OCI-LY3 (cell line): ENCODE data around the gene RMDN3.

ENCODE experiments used
- H2AFZ ChIP-seq: fragments of 200-600, 300-600 bp; shearing (Covaris generic); 2 replicates; pipeline ENCODE4 v1.6.0; 2014; ENCODE audit warnings: antibody characterized with exemption, low read depth, low read length
- H3K27ac ChIP-seq: fragments of 200-600, 300-600 bp; sonication (generic); 2 replicates; pipeline ENCODE4 v1.5.1; 2014; ENCODE audit warnings: mild to moderate bottlenecking, low read length, moderate library complexity, mixed read lengths
- H3K27me3 ChIP-seq: fragments of 200-600, 300-600 bp; sonication (generic); 2 replicates; pipeline ENCODE4 v1.6.1; 2014; ENCODE audit warnings: low read depth, low read length, mixed read lengths
- H3K36me3 ChIP-seq: fragments of 200-600, 300-600 bp; sonication (generic); replicated peaks from 2 replicates; pipeline ENCODE3; 2014; ENCODE audit warnings: low read depth, low read length, mixed read lengths
- H3K4me1 ChIP-seq: fragments of 300-600, 200-600 bp; sonication (generic); 2 replicates; pipeline ENCODE4 v1.6.1; 2014; ENCODE audit warnings: low read length, mixed read lengths
- H3K4me2 ChIP-seq: fragments of 200-600, 300-600 bp; sonication (generic); 2 replicates; pipeline ENCODE4 v1.6.1; 2014; ENCODE audit warnings: low read length, mixed read lengths
- H3K4me3 ChIP-seq: fragments of 300-600, 200-600 bp; sonication (generic); 2 replicates; pipeline ENCODE4 v1.5.1; 2014; ENCODE audit warnings: antibody characterized with exemption, mild to moderate bottlenecking, low read length, moderate library complexity
- H3K79me2 ChIP-seq: fragments of 300-600, 200-600 bp; shearing (Covaris generic); 2 replicates; pipeline ENCODE4 v1.6.1; 2014; ENCODE audit warnings: mild to moderate bottlenecking, low read length, mixed read lengths
- H3K9ac ChIP-seq: fragments of 300-600, 200-600 bp; shearing (Covaris generic); 2 replicates; pipeline ENCODE4 v1.6.0; 2014; ENCODE audit warnings: mild to moderate bottlenecking, low read length, moderate library complexity
- H3K9me3 ChIP-seq: fragments of 200-600, 300-600 bp; shearing (Covaris generic); 2 replicates; pipeline ENCODE4 v1.6.1; 2014; ENCODE audit warnings: low read length, mixed read lengths; ENCODE audit not compliant: insufficient read depth
- H4K20me1 ChIP-seq: fragments of 200-600, 300-600 bp; sonication (generic); 2 replicates; pipeline ENCODE4 v1.6.1; 2016; ENCODE audit warnings: low read length, mixed read lengths; ENCODE audit not compliant: insufficient read depth
- EZH2phosphoT487 ChIP-seq: fragments of 200-600 bp; shearing (Covaris generic); IDR thresholded peaks from 2 replicates; pipeline ENCODE4 v1.6.1; 2018; ENCODE audit warnings: antibody characterized with exemption, mixed run types, low read depth
- TF ChIP-seq, protein P1 (sequence below): fragments of 200-600, 300-600 bp; sonication (generic); IDR thresholded peaks from 2 replicates; pipeline ENCODE4 v1.5.1; 2014; ENCODE audit warnings: antibody characterized with exemption, low read length, low read depth

Gene RMDN3

DNA sequence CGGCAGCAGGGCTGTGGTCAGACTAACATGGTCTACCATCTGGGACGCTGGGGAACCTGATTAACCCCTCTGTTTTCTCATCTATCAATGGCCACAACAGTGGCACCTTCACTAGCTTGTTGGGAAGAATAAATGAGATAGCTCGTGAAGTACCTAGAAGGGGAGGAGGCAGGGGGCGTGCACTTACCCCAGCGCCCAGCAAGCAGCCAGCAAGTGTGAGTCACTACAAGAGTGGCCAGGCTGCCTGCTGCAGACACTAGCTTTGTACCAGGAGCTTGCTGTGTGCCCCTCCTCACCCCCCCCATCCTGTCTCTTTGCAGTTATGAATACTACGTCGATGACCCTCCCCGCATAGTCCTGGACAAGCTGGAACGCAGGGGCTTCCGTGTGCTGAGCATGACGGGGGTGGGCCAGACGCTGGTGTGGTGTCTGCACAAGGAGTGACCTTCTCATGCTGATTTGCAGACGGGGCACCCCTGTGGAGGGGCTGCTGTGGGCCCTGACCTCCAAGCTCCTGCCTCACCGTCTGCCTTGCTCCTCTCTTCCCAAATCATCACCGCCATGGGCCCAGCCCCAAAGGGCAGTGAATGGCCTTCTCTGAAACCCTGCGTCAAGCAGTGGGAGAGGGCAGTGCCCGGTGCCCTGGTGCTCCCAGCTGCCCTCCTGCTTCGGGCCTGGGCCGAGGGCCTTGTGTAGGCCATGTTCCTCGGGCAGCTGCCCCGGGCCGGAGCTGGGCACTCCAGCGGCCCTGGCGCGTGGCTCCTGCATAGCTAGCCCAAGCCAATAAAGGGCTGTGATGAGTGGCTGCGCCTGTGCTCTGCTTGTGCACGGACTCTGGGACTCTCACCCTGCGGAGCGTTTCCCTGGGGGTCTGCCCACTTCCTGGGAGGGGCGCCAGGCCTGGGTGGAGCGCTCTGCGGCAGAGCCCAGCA, 12.1 kb upstream of the RMDN3 start:
- no peak overlapping the region for H3K27ac ChIP-seq
- H3K9me3 ChIP-seq, result no peaks in the 10 kb centered on the region
- H3K4me1 ChIP-seq, result peaks cover 60% of the 10 kb centered on the region
- H2AFZ ChIP-seq, result no peak overlapping the region
- H3K36me3 ChIP-seq, result peaks cover 14% of the 10 kb centered on the region
- H3K4me3 ChIP-seq, result no peak overlapping the region
- no peaks in the 10 kb centered on the region for H3K27me3 ChIP-seq
- H3K79me2 ChIP-seq, result no peaks in the 10 kb centered on the region
- H3K9ac ChIP-seq, result no peak overlapping the region
- TF ChIP-seq EZH2phosphoT487, result no peak
- H3K4me2 ChIP-seq, result no peak overlapping the region
- no peaks in the 10 kb centered on the region for H4K20me1 ChIP-seq

DNA sequence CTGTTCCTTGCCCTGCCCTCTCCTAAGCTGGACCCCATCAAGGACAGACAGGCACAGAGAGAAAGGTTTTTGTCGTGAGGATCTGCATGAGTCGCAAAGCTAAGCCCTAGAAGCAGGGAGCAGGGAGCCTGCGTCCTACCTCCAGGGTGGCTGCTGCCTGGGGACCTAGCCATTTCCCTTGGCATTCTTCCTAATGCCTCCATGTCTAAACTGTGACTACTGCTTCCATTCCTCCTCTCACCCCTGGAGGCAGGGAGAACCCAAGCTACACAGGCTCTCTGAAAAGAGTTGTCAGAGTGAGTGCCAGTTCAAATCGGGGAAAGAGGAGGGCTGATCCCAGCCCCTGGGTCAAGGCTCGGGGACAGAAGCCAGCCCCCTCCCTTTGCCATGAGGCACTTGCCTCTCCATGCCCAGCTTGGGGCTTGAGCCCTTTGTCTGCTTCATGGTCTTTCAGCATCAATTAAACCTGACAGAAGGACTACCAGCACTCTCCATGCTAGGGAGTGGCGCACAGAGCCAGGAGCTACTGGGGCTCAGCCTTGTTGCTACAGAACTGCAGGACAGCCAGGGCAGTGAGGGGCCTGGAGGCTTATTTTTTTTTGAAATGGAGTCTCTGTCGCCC, 11.3 kb upstream of the RMDN3 start:
- H3K4me1 ChIP-seq, result peaks cover 53% of the 10 kb centered on the region
- H3K4me2 ChIP-seq, result no peak overlapping the region
- H3K36me3 ChIP-seq, result peaks cover 10% of the 10 kb centered on the region
- no peak overlapping the region for H3K27ac ChIP-seq
- H3K79me2 ChIP-seq, result no peaks in the 10 kb centered on the region
- H3K4me3 ChIP-seq, result no peak overlapping the region
- no peaks in the 10 kb centered on the region for H3K27me3 ChIP-seq
- H3K9ac ChIP-seq, result no peak overlapping the region
- no peak overlapping the region for H2AFZ ChIP-seq
- TF ChIP-seq, protein P1, sequence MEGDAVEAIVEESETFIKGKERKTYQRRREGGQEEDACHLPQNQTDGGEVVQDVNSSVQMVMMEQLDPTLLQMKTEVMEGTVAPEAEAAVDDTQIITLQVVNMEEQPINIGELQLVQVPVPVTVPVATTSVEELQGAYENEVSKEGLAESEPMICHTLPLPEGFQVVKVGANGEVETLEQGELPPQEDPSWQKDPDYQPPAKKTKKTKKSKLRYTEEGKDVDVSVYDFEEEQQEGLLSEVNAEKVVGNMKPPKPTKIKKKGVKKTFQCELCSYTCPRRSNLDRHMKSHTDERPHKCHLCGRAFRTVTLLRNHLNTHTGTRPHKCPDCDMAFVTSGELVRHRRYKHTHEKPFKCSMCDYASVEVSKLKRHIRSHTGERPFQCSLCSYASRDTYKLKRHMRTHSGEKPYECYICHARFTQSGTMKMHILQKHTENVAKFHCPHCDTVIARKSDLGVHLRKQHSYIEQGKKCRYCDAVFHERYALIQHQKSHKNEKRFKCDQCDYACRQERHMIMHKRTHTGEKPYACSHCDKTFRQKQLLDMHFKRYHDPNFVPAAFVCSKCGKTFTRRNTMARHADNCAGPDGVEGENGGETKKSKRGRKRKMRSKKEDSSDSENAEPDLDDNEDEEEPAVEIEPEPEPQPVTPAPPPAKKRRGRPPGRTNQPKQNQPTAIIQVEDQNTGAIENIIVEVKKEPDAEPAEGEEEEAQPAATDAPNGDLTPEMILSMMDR, result no peak
- TF ChIP-seq EZH2phosphoT487, result no peak
- no peaks in the 10 kb centered on the region for H4K20me1 ChIP-seq
- H3K9me3 ChIP-seq, result no peaks in the 10 kb centered on the region

DNA sequence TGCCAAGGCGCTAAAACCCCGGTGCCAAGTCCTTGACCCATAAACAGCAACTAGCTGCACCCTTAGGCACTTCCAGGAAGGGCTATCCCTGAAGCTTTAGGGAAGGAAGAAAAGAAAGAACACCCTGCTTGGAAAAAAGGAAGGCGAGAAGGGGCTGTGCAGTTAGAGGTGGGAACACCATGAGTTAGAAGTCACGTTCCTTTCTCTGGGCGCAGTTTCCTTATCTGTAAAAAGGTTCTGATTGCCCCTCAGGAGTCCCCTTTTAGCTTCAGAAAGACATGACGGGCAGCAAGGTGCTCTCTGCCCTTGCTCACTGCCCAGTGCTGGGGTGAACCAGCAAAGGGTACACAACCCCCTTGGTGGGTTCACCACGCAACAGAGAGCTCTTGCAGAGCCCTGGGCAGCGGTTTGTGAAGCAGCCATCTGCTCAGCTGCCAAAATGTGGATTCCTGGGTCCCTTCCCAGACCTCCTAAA, 9.6 kb upstream of the RMDN3 start:
- peak overlapping the region; percentile 62; the same call in 1 of the 2 replicates for H2AFZ ChIP-seq
- H3K27me3 ChIP-seq, result no peaks in the 10 kb centered on the region
- H3K36me3 ChIP-seq, result peaks cover 10% of the 10 kb centered on the region
- no peaks in the 10 kb centered on the region for H3K79me2 ChIP-seq
- peak overlapping the region; percentile 77 for H3K9ac ChIP-seq
- TF ChIP-seq EZH2phosphoT487, result no peak
- H3K9me3 ChIP-seq, result no peaks in the 10 kb centered on the region
- peak overlapping the region; percentile 99 for H3K4me2 ChIP-seq
- no peaks in the 10 kb centered on the region for H4K20me1 ChIP-seq
- H3K4me3 ChIP-seq, result peak overlapping the region; percentile 88
- 0 out of 2 replicates have a peak overlapping the region, but pooled peaks have one; percentile 7 for H3K27ac ChIP-seq
- peaks cover 47% of the 10 kb centered on the region for H3K4me1 ChIP-seq

DNA sequence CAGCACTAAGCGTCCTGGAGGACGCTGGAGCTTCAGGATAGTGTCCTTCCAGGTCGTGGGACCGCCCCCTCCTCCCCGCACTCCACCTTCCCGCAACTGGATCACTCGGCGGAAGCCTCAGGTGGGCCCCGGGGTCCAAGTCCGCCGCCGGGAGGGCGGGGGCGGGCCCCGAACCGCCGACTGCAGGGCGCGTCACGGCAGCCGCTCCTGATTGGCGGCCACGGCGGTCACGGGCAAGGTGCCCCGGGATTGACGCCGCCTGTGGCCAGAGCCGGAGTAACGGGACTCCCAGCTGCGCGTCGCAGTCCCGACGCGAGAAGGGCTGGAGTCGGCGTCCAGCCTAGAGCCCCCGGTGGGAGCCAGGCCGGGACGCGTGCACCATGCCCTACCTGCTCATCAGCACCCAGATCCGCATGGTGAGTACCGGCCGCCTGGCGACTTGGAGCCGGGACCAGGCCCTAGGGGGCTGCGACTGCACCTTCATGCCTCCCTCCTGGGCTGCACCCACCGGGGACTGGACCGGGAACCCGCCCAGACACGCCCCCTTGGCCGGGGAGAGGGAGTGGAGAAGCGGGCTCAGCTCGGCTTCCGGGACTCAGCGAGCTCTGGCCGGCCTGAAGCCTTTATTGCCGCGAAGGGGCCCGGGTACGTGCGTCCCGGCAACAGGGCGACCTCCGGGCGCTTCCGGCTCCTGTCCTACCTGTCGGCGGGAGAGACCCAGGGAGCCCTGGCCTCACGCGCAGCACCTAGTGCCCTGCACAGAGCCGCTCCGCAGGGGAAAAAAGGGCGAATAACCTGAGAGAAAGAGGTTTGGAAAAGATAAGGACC, 9.0 kb upstream of the RMDN3 start, which contains the start of gene GCHFR:
Gene GCHFR, plus strand, starts transcription at position 268 of the 828 bp plus-strand sequence. Its CDS starts 113 bp downstream, at position 381.
- Histone ChIP-seq H3K79me2 (no peaks in the 10 kb centered on the region), H3K4me1 (peaks cover 40% of the 10 kb centered on the region), H3K4me3 (peak within 1 kb of the TSS; percentile 88)

More for the DNA sequence above, 9.0 kb upstream of the RMDN3 start, which contains the start of gene GCHFR:
- Histone ChIP-seq H3K9me3 (no peaks in the 10 kb centered on the region), H3K27me3 (no peaks in the 10 kb centered on the region), H2AFZ (peak within 1 kb of the TSS; percentile 62), H3K9ac (peak within 1 kb of the TSS; percentile 77), H4K20me1 (no peaks in the 10 kb centered on the region), H3K4me2 (peak within 1 kb of the TSS; percentile 99), H3K36me3 (peaks cover 10% of the 10 kb centered on the region), H3K27ac (0 out of 2 replicates have a peak within 1 kb of the TSS, but pooled peaks have one; percentile 7)
- TF ChIP-seq, protein P1, result peak; percentile 29; the same call in 1 of the 2 replicates
- TF ChIP-seq EZH2phosphoT487, result no peak
